Measurements from ENCODE around the gene ARHGAP8.

The ARHGAP8 gene

DNA sequence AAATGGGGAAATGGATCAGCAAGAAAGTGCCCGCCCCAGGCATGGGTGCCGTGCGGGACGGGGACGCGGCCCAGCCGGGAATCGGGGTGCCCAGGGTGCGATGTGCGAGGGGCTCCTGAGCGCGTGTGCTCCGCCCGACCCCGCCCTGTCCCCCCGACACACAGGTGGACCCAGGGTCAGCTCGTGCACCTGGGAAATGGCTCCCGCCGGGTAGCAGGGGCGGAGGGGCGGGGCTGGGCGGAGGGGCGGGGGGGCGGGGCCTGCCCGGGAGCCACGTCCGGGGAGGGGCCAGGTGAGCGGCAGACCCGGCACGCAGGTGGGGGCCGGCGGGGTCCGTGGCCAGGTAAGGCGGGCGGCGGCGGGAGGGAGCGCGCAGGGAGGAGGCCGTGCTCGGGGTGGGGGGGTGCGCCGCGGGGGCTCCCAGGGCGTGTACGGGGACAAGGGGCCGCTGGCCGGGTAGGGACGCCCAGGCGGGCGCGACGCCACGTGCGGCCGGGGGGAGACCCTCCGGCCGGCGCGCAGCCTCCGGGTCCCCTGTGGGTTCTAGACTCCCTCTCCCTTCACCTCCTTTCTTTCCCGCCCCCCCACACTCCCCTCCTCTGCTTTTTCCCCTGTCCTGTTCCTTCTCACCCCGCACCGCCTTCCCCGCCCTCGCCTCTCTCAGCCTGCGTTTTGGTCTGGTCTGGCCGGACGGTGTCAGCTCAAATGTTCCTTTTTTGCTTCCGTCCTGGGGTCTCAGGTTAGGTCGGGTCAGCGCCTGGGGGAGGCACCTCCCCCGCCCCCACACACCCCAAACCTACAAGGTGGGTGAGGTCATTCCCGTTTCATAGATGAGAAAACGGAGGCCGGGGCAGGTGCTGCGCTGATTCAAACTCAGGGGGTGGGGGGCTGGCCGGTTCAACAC, at the start of gene ARHGAP8:
Gene ARHGAP8, plus strand, starts transcription at position 291 of the 904 bp plus-strand sequence. CDS start 33,953 bp downstream, outside the sequence.
- H3K27ac ChIP-seq: no peak within 1 kb of the TSS
- TF ChIP-seq, protein P1, sequence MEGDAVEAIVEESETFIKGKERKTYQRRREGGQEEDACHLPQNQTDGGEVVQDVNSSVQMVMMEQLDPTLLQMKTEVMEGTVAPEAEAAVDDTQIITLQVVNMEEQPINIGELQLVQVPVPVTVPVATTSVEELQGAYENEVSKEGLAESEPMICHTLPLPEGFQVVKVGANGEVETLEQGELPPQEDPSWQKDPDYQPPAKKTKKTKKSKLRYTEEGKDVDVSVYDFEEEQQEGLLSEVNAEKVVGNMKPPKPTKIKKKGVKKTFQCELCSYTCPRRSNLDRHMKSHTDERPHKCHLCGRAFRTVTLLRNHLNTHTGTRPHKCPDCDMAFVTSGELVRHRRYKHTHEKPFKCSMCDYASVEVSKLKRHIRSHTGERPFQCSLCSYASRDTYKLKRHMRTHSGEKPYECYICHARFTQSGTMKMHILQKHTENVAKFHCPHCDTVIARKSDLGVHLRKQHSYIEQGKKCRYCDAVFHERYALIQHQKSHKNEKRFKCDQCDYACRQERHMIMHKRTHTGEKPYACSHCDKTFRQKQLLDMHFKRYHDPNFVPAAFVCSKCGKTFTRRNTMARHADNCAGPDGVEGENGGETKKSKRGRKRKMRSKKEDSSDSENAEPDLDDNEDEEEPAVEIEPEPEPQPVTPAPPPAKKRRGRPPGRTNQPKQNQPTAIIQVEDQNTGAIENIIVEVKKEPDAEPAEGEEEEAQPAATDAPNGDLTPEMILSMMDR (conservative IDR thresholded peaks at IDR 0.05; ENCODE audit: low read depth): no peak
- peak; percentile 49 for DNase-seq (ENCODE audit: low spot score)
- CTCF ChIA-PET: no interaction called here
- POLR2A ChIA-PET (ENCODE audit: low non-redundant PET): interaction anchor here (0.7 kb wide), 1 partner anchor 58 kb away, joined by 6 read pairs; no protein-coding TSS in a partner anchor

DNA sequence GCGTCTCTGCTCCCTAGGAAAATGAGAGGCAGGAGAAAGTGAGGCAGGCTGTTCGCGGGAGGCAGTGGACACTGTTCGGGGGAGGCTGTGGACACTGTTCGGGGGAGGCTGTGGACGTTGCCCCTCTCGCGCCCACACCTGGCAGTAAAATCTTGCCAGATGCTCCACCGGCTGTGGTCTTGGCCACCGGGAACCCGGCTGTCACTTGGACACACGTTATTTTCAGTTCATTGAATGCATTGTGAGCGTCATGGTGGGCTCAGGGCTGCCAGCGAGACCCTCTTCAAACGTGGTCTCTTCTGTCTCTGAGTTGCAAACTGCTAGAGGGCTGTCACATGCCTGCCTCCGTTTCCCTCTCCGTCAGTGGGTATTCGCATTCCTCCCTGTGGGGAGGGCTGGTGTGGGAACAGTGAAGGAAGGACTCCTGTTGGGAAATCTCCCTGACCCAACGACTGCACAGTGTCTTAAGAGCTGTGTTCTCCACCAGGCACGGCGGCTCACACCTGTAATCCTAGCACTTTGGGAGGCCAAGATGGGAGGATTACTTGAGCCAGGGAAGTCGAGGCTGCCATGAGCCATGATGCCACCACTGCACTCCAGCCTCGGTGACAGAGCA, 49.0 kb upstream of the ARHGAP8 start:
- no peak overlapping the region for H3K27ac ChIP-seq

DNA sequence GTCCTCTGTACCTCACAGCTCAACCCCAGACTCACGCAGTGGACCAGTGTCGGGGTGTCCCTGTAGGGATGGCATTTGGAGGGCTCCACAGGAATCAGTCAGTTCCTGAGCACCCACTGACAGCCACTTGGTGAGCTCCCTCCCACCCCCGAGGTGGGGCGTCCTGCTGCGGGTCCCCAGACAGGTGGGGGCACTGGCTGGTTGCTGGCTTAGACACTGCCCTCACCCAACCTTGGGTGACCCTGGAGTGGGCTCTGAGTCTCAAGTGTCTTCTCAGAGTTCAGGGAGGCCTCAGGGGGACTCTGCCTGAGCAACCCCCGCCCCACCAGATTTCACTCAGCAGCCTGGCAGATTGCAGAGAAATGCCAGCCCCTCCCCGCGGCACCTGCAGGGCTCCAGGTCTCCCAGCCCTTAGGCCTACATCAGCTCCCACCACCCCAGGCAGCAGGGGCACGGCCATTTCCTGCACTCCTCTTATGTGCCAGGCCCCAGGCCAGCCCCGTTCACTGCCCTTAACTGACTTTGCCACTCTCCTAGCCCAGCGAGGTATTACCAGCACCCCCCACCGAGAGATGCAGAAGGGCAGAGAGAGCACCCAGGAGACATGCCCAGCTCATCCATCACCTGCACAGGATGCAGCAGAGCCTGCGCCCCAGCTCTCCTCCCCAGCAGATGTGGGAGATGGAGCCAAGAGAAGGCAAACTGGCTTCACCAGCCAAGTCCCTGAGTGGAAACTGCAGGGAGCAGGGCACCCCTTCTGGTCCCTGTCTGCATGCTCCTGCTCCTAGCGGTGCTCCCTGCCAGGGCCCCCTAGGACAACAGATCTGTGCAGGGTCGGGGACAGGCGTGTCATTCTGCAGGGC, 48.0 kb upstream of the ARHGAP8 start:
- POLR2A ChIA-PET (ENCODE audit: low non-redundant PET): no interaction called here
- H3K27ac ChIP-seq: no peak overlapping the region
- CTCF ChIA-PET: no interaction called here
- DNase-seq (ENCODE audit: low spot score): no peak
- TF ChIP-seq, protein P1 (conservative IDR thresholded peaks at IDR 0.05; ENCODE audit: low read depth): no peak

More for the DNA sequence above, 49.0 kb upstream of the ARHGAP8 start:
- DNase-seq (ENCODE audit: low spot score): no peak
- TF ChIP-seq, protein P1 (conservative IDR thresholded peaks at IDR 0.05; ENCODE audit: low read depth): no peak
- ChIA-PET POLR2A (ENCODE audit: low non-redundant PET) (no interaction called here), CTCF (no interaction called here)

DNA sequence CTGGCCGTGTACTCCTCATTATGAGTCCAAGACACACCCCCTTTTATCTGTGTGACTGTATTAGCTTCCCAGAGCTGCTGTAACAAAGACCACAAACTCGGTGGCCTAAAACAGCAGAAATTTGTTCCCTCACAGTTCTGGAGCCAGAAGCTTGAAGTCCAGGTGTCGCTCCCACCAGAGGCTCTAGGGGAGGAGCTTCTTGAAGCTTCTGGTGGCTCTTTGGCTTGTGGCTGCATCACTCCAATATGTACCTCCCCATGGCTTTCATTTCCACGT, 47.4 kb upstream of the ARHGAP8 start:
- no peak for DNase-seq (ENCODE audit: low spot score)
- POLR2A ChIA-PET (ENCODE audit: low non-redundant PET): no interaction called here
- CTCF ChIA-PET: no interaction called here
- no peak overlapping the region for H3K27ac ChIP-seq
- TF ChIP-seq, protein P1 (conservative IDR thresholded peaks at IDR 0.05; ENCODE audit: low read depth): no peak

DNA sequence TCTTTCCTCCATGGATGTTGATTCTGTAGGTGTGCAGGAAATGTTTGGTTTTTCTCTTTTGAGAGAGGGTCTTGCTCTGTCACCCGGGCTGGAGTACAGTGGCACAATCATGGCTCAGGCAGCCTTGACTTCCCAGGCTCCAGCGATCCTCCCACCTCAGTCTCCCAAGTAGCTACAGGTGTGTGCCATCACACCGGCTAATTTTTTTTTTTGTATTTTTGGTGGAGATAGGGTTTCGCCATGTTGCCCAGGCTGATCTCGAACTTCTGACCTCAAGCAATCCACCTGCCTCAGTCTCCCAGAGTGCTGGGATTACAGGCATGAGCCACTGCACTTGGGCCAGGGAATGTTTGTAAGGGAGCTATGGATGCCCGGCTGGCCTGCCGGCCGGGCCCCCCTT, 45.9 kb upstream of the ARHGAP8 start:
- CTCF ChIA-PET: interaction anchor here (0.6 kb wide), 1 partner anchor 63 kb away, joined by 7 read pairs; no protein-coding TSS in a partner anchor
- no peak overlapping the region for H3K27ac ChIP-seq
- DNase-seq (ENCODE audit: low spot score): no peak
- POLR2A ChIA-PET (ENCODE audit: low non-redundant PET): no interaction called here
- TF ChIP-seq, protein P1 (conservative IDR thresholded peaks at IDR 0.05; ENCODE audit: low read depth): no peak

DNA sequence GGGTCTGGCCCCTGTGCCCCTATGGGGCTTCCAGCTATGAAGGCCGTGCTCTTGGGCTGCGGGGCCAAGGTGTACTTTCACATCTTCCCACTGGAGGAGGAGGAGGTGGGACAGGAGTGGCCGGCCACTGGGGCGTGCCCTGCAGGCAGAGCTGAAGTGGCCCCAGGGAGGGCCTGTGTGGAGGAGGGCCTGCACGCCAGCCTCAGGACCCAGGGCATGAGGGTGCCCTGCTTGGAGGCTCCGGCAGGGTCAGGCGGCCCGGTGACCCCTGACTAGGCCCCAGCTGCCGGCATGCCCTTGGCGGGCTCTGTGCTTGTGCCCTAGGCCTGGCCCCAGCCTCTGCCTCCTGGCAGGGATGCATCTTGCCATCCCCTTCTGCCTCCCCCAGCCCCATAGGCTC, 45.2 kb upstream of the ARHGAP8 start:
- ChIA-PET POLR2A (ENCODE audit: low non-redundant PET) (no interaction called here), CTCF (no interaction called here)
- DNase-seq (ENCODE audit: low spot score): no peak
- H3K27ac ChIP-seq: no peak overlapping the region
- TF ChIP-seq, protein P1 (conservative IDR thresholded peaks at IDR 0.05; ENCODE audit: low read depth): no peak
